ENCODE data around the gene ACKR3.

The ACKR3 gene

DNA sequence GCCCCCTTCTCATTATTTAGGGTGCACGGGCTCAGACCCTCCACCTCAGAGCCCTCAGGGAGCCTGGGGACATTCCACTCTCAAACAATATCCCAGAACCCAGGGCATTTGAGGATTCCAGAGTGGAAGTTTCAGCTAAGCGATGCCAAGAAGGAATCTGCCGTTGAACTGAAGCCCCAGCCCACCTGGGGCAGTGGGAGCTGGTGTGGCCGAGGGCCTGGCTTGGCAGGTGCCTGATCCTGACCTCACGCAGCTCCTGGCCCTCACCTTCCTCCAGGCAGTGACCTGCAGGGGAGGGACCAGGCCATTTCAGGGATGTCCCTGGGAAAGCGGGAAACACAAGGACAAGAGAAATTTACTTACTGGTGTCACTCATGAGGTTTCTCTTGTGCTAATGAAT is 58.2 kb downstream of the ACKR3 start:
- in situ Hi-C loops (cut with MboI; ENCODE audit: low sequenced_read_pairs) = no loop called here

DNA sequence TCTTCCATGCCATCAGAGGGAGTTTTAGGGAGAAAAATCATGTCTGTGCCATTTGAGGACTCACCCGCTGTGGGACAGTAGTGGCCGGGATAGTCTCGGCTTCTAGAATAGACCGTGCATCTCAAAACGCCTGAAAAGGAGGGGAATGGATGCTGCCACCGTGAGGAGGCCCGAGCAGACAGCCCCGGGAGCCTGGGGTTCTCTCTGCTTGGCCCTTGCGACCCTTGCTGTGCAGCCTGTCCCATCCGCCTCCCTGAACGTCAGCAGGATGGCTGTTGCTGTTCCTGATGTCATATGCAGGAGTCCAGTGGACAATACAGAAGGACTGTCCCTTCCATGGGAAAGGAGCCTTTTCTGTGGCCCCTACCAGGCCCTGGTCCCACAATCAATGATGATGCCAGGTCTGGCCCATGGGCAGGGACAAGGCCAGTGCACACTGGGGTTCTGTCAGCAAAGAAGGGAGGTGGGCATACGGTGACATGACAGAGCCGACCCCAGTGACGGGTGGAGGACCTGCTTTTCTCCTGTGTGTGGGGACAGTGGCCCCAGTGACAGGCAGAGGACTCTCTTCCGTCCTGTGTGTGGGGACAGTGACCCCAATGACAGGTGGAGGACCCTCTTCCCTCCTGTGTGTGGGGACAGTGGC is 58.8 kb downstream of the ACKR3 start:
- in situ Hi-C loops (cut with MboI; ENCODE audit: low sequenced_read_pairs) = no loop called here

DNA sequence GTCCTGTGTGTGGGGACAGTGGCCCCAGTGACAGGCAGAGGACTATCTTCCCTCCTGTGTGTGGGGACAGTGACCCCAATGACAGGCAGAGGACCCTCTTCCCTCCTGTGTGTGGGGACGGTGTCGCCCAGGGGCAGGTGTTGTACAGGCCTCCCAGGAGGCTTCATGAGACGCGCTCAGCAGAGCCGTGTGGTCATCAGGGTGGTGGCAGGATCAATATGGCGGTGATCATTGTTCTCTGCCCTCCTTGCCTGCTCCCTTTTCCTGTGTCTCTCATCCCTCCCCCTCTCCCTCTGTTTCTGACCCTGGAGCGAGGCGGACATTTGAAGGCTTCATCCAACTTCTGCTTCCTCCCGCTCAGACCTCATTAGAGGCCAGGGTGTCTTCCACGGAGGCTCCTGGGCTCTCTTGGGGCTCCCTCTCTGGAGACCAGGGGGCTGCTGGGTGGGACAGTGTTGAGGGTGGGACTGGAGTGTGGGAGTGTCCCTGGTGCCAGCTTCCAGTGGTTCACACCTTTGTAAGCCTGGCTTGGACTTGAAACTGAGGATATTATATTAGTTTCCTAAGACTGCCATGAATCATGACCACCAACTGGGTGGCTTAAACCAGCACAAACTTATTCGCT is 59.5 kb downstream of the ACKR3 start:
- in situ Hi-C loops (cut with MboI; ENCODE audit: low sequenced_read_pairs) = no loop called here

DNA sequence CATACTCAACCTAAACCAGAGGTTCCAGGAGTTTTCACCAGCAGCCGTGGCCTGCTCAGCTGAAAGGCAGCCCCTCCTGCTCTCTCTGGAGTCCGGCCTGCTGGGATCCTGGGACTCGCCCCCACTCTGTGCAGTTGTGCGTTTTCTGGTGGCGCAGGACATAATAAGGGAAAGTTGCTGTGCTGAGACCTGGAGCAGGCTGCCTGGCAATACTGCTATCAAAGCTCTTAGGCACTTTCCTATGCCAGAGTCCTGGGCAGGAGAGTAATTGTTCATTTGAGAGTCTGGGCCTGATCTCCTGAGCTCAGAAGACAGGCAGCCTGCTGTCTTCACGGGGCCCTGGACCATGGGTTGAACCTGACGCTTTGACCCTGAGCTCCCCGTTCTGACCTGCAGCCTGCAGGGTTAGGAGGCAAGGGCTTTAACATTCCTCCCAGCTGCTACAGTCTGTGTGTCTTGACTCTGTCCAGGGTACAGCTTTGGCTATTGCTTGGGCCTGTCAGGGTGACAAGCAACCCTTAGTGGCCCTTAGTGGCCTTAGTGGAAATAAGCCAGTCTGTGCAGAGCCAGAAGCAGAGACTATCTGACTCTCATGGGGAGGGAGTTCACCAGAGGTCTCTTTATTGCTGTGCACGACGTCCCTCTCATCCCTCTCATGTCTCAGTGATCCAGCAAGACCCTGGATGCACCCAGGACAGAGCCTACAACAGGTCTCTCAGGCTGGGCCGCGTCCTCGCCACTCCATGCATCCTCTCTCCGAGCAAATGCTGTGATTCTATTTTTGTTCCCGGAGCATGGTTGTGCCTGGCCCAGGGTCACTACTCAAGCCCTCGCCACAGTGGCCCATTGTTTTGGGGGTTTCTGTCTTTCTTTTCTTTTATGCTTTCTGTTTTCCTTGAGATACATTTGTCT is 60.6 kb downstream of the ACKR3 start:
- in situ Hi-C loops (cut with MboI; ENCODE audit: low sequenced_read_pairs) = no loop called here

DNA sequence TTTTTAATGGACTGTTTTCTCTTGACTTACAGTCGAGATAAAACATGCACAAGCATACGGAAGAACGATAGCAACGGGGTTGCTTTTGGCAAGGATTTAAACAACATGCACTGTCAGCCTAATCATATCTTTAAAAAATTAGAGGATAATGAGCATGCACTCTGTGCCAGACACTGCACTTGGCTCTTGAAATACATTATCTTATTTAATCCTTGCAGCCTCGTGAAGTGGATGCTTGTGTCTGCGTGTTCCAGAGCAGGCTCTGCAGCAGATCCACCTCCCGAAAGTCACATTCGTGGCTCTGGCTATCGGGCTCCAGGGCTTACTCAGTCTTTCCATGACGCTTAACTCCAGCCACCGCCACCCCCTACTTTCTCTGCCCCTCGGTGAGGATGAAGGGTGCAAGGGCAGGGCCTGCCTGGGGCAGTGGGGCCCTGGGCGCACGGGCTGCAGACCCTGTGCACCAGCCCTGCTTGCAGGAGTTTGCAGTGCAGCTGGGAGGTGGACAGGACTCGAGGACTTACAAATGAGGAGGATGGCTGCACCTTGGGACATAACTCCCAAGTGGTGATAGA is 61.7 kb downstream of the ACKR3 start:
- in situ Hi-C loops (cut with MboI; ENCODE audit: low sequenced_read_pairs) = no loop called here

DNA sequence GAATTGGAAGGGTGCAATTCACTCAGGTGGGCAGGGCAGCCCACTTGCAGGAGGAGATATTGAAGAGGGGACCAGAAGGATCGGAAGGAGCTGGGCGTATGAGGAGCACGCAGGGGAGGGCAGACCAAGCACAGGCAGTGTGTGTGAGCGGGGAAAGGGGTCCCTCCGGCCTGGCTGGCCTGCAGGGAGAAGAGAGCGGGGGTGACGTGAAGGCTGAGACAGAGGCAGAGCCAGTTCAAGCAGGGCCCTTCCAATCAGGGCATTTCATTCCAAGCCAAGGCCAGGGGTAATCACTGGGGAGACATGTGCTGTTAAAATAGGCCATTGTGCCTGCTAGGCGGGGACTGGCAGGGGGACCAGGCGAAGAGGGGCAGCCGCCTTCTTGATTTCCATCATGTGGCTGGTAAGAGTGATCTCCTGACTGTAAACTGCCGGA is 62.2 kb downstream of the ACKR3 start:
- in situ Hi-C loops (cut with MboI; ENCODE audit: low sequenced_read_pairs) = no loop called here

Measured in HL-60/S4 treated with phorbol 12-myristate 13-acetate at 8.2 ng/mL for 4 days and 3 days (cell line).